OCI-LY7 (cell line): ENCODE data around the gene YTHDF1. TPM values are rescaled to one million over a fixed set of nuclear protein-coding genes. Genes with fewer than 3 reads are reported as not detected.

Experiments
- BruUV-seq: library from RNA; stranded (reverse); fragments of 400-500 nt; replicated peaks from 2 replicates; lab custom pipeline; 2021; lab: Mats Ljungman, UMichigan
- CTCF ChIA-PET: fragments of 300-600 bp; sonication (Branson Sonifier 250); formaldehyde crosslinking; loops from one replicate; lab custom pipeline; 2022; ENCODE audit warnings: antibody characterized with exemption; ENCODE audit not compliant: unreplicated experiment; lab: Charles Lee
- POLR2A ChIA-PET: fragments of 300-600 bp; sonication (Branson Sonifier 250); formaldehyde crosslinking; loops from one replicate; lab custom pipeline; 2022; ENCODE audit warnings: antibody characterized with exemption; lab: Charles Lee
- DNase-seq: peaks from one replicate; pipeline ENCODE4 v3.0.0-alpha.2; 2015; ENCODE audit warnings: low spot score
- H2AFZ ChIP-seq: fragments of 200-600 bp; sonication (generic), shearing (Covaris generic); 2 replicates; pipeline ENCODE4 v1.6.1; 2014; ENCODE audit warnings: mild to moderate bottlenecking, antibody characterized with exemption, low read length, moderate library complexity
- H3K27ac ChIP-seq: fragments of 200-600 bp; sonication (generic); 2 replicates; pipeline ENCODE4 v1.5.1; 2014; ENCODE audit warnings: mixed run types, low read depth, mild to moderate bottlenecking, moderate library complexity, low read length, inconsistent platforms; ENCODE audit not compliant: poor library complexity, severe bottlenecking
- H3K36me3 ChIP-seq: fragments of 200-600 bp; sonication (generic); 2 replicates; pipeline ENCODE4 v1.6.1; 2014; ENCODE audit warnings: mild to moderate bottlenecking, antibody characterized with exemption, low read length, moderate library complexity, mixed read lengths; ENCODE audit not compliant: insufficient read depth
- H3K4me1 ChIP-seq: fragments of 200-600 bp; sonication (generic); 2 replicates; pipeline ENCODE4 v1.5.1; 2014; ENCODE audit warnings: mild to moderate bottlenecking, low read length; ENCODE audit not compliant: insufficient read depth, poor library complexity, severe bottlenecking
- H3K4me2 ChIP-seq: fragments of 200-600 bp; sonication (generic); 2 replicates; pipeline ENCODE4 v1.6.1; 2014; ENCODE audit warnings: mild to moderate bottlenecking, low read length
- H3K4me3 ChIP-seq: fragments of 200-600 bp; sonication (generic); 2 replicates; pipeline ENCODE4 v1.5.1; 2014; ENCODE audit warnings: mild to moderate bottlenecking, low read depth, low read length; ENCODE audit not compliant: poor library complexity, severe bottlenecking
- H3K79me2 ChIP-seq: fragments of 200-600 bp; sonication (generic); 2 replicates; pipeline ENCODE4 v1.6.1; 2016; ENCODE audit warnings: low read depth, mild to moderate bottlenecking, low read length, moderate library complexity, mixed read lengths; ENCODE audit not compliant: insufficient read depth
- H3K9me2 ChIP-seq: fragments of 200-600 bp; sonication (generic); 2 replicates; pipeline ENCODE4 v1.6.1; 2016; ENCODE audit warnings: mild to moderate bottlenecking, low read length, mixed read lengths; ENCODE audit not compliant: insufficient read depth
- H3K9me3 ChIP-seq: fragments of 200-600 bp; sonication (generic); 2 replicates; pipeline ENCODE4 v1.6.1; 2014; ENCODE audit warnings: mild to moderate bottlenecking, mixed run types, low read length, mixed read lengths
- H4K20me1 ChIP-seq: fragments of 200-600 bp; sonication (generic); 2 replicates; pipeline ENCODE4 v1.6.1; 2014; ENCODE audit warnings: mild to moderate bottlenecking, antibody characterized with exemption, low read length, moderate library complexity, mixed read lengths; ENCODE audit not compliant: insufficient read depth
- EZH2phosphoT487 ChIP-seq: fragments of 200-600 bp; sonication (generic); IDR thresholded peaks from 2 replicates; pipeline ENCODE4 v1.6.1; 2018; ENCODE audit warnings: low read depth, borderline replicate concordance, mild to moderate bottlenecking, mixed run types, antibody characterized with exemption, low read length, moderate library complexity, mixed read lengths
- intact Hi-C: fragments of 100-400 bp; cut with micrococcal nuclease; formaldehyde crosslinking; loops from one replicate; pipeline ENCODE4 v1.10.0; 2022; ENCODE audit not compliant: unreplicated experiment
- total RNA-seq, 2 experiments: library from RNA; depleted of rRNA in 1 of 2; stranded (reverse); fragments of >200 nt in 1 of 2; shearing (Covaris generic) in 1 of 2; gene quantifications; 2 replicates each; pipeline ENCODE4 v1.2.3, GENCODE V29; 2014 to 2022
- TF ChIP-seq, protein P1 (sequence below): fragments of 200-600 bp; sonication (generic); conservative IDR thresholded peaks from 2 replicates; pipeline ENCODE4 v1.5.1; 2014; ENCODE audit warnings: mild to moderate bottlenecking, antibody characterized with exemption, low read length, moderate library complexity, mixed read lengths

YTHDF1 gene
- total RNA-seq, 2 experiments from 2014 or later = 31.3 to 42.7 TPM

DNA sequence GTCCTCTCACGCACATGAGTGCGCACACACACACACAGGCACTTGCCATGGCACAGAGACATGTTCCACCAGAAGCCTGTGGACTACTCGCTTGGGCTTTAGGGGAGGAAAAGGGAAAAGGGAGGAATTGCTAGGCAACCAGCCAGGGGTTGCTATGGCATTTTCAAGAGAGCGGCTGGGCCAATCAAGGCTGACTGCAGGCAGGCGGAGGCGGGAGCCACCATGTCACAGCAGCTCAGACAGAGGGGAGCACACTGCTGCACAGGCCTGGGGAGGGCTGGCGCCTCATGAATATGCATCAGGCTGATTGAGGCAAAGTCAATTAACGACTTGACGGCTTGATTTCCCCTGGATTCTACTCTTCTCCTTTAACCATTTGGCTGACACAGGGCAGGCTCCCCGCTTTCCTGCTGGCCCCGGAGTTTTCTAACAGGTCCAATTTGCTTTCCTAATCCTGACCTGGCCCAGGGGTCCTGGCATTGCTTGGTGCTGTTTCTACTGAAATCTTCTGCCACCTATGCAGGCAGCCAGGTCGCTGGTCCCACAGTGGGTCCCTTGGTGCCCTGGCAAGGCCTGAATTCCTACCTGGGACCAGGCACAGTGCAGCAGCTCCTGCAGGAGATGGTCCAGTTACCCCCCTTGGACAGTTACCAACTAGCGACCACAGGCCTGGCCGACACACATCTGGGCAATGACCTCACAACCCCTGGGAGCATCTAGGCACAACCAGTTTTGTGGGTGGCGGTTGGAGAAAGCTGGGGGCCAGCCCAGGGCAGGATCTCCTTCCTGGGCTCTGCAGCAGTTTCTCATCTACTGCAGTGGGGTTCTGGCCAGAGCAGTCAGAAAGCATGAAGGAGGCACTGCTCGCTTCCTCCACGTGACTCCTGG is 52.1 kb downstream of the YTHDF1 start:
- H2AFZ ChIP-seq = no peak overlapping the region
- H3K9me2 ChIP-seq = no peaks in the 10 kb centered on the region
- no TSS peak for BruUV-seq
- no peak overlapping the region for H3K4me3 ChIP-seq
- CTCF ChIA-PET = no interaction called here
- H3K9me3 ChIP-seq = no peaks in the 10 kb centered on the region
- H3K79me2 ChIP-seq = no peaks in the 10 kb centered on the region
- no peaks in the 10 kb centered on the region for H3K4me1 ChIP-seq
- H4K20me1 ChIP-seq = no peaks in the 10 kb centered on the region
- H3K36me3 ChIP-seq = no peaks in the 10 kb centered on the region
- DNase-seq = no peak
- intact Hi-C loops = no loop called here
- POLR2A ChIA-PET = no interaction called here
- TF ChIP-seq EZH2phosphoT487 = no peak
- TF ChIP-seq, protein P1, sequence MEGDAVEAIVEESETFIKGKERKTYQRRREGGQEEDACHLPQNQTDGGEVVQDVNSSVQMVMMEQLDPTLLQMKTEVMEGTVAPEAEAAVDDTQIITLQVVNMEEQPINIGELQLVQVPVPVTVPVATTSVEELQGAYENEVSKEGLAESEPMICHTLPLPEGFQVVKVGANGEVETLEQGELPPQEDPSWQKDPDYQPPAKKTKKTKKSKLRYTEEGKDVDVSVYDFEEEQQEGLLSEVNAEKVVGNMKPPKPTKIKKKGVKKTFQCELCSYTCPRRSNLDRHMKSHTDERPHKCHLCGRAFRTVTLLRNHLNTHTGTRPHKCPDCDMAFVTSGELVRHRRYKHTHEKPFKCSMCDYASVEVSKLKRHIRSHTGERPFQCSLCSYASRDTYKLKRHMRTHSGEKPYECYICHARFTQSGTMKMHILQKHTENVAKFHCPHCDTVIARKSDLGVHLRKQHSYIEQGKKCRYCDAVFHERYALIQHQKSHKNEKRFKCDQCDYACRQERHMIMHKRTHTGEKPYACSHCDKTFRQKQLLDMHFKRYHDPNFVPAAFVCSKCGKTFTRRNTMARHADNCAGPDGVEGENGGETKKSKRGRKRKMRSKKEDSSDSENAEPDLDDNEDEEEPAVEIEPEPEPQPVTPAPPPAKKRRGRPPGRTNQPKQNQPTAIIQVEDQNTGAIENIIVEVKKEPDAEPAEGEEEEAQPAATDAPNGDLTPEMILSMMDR = no peak
- H3K27ac ChIP-seq = no peak overlapping the region
- H3K4me2 ChIP-seq = no peak overlapping the region

GRCh38 chr20:63163171-63163570 is 52.8 kb downstream of the YTHDF1 start:
- Histone ChIP-seq H3K4me3 (no peak overlapping the region), H3K36me3 (no peaks in the 10 kb centered on the region), H3K4me1 (no peaks in the 10 kb centered on the region), H3K4me2 (no peak overlapping the region), H3K9me2 (no peaks in the 10 kb centered on the region), H3K9me3 (no peaks in the 10 kb centered on the region), H4K20me1 (no peaks in the 10 kb centered on the region), H3K27ac (no peak overlapping the region), H2AFZ (no peak overlapping the region), H3K79me2 (no peaks in the 10 kb centered on the region)
- CTCF ChIA-PET = no interaction called here
- DNase-seq = no peak
- TF ChIP-seq, protein P1 = no peak
- TF ChIP-seq EZH2phosphoT487 = no peak
- intact Hi-C loops = no loop called here
- BruUV-seq = no TSS peak
- POLR2A ChIA-PET = no interaction called here
